GM19043 (cell line): ENCODE results near the gene RSPH10B2.
"Not testable (repeated sequence)": the region's sequence is repeated elsewhere in the genome, so short reads cannot be mapped to it uniquely, and the experiment has no call there.

Experiments
- ATAC-seq: cut with Tn5 transposase; IDR thresholded peaks from one replicate; pipeline ENCODE4 v1.9.1; 2021; ENCODE audit warnings: low read depth; ENCODE audit not compliant: unreplicated experiment

The RSPH10B2 gene

DNA sequence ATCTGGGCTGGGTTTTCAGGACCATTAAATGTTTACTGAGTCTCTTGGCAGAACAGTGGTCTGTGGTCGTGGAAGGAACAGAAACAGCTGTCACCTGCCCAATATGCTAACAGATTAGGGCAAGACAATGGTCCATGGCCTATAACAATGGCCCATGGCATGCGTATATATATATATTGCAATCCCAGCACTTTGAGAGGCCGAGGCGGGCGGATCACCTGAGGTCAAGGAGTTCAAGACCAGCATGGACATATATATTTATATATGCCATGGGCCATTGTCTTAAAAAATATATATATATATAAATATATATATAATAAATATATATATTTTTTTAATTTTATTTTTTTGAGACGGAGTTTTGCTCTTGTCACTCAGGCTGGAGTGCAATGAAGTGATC is 27.7 kb downstream of the RSPH10B2 start:
- not testable (repeated sequence) for ATAC-seq

GRCh38 chr7:6789353-6789752 is 35.5 kb downstream of the RSPH10B2 start:
- not testable (repeated sequence) for ATAC-seq

GRCh38 chr7:6792113-6792872 is 38.4 kb downstream of the RSPH10B2 start:
- not testable (repeated sequence) for ATAC-seq

GRCh38 chr7:6794276-6794675 is 40.4 kb downstream of the RSPH10B2 start:
- ATAC-seq, result not testable (repeated sequence)

DNA sequence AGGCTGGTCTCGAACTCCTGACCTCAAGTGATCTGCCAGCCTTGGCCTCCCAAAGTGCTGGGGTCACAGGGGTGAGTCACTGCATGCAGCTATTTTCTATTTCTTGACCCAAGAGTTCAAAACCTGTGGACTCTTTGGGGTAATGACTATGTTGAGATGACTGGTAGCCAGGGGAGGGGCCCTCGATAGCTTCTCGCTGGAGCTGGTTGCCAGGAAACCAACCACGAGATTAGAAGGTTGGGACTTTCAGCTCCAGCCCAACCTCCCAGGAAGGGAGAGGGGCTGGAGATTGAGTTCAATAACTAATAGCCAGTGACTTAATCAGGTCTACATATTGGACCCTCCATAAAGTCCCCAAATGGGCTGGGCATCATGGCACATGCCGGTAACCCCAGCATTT is 43.3 kb downstream of the RSPH10B2 start:
- ATAC-seq, result not testable (repeated sequence)

GRCh38 chr7:6798047-6798446 is 44.1 kb downstream of the RSPH10B2 start:
- ATAC-seq, result not testable (repeated sequence)

DNA sequence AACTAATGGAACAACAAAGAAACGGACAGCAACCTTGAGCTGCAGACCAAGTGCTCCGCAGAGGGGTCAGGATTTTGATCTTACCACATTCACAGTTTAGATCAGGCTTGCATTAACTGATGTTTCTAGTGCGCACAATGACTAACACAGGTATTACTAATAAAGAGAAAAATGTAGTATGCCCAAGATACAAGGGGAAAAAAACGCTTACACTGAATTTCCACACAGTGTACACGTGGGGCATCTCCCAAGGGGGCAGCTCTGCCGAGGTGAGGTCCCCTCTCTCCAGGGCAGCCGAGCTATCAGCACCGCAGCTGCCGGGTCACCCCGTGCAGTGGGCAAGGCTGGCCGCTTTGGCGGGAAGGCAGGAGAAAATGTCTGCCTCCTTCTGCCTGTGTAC is 46.0 kb downstream of the RSPH10B2 start:
- ATAC-seq, result not testable (repeated sequence)

DNA sequence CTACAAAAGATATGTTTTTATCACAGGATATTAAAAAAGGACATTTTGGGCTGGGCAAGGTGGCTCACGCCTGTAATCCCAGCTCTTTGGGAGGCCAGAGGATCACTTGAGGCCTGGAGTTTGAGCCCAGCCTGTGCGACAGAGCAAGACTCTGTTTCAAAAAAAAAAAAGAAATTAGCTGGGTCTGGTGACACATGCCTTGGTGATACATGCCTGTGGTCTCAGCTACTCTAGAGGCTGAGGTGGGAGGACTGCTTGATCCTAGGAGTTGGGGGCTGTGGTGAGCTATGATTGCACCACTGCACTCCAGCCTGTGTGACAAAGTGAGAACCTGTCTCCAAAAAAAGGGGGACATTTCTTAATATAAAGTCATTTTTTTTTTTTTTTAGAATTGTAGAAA is 46.4 kb downstream of the RSPH10B2 start:
- ATAC-seq, result not testable (repeated sequence)

GRCh38 chr7:6807393-6807918 is 53.6 kb downstream of the RSPH10B2 start:
- ATAC-seq, result not testable (repeated sequence)

DNA sequence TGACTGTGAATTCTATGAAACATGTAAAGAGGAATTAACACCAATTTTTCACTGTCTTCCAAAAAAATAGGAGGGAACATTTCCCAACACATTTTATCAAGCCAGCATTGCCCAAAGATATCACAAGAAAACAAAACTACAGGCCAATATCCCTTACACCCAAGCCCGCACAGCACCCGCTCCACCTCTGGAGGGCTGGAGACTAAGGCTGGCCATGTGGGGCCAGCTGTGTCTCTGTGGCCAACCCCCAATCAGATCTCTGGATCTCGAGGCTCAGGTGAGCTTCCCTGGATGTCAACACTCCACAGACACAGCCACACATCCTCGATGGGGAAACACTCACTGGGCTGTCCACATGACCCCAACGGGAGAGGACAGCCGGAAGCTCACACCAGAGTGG is 54.1 kb downstream of the RSPH10B2 start:
- ATAC-seq, result not testable (repeated sequence)

DNA sequence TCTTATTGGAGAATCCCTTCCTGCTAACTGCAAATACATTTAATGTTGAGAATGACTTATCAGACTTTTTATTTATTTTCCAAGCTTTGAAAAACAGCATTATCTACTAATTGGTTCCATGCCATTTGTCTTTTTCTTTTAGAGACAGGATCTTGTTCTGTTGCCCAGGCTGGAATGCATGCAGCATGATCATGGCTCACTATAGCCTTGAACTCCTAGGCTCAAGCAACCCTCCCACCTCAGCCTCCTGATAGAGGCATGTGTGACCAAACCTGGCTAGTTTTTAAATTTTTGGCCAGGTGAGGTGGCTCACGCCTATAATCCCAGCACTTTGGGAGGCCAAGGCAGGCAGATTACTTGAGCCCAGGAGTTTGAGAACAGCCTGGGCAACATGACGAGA is 59.1 kb downstream of the RSPH10B2 start:
- not testable (repeated sequence) for ATAC-seq

- not testable (repeated sequence) for ATAC-seq
Measured at GRCh38 chr7:6815470-6815869, 61.6 kb downstream of the RSPH10B2 start.

DNA sequence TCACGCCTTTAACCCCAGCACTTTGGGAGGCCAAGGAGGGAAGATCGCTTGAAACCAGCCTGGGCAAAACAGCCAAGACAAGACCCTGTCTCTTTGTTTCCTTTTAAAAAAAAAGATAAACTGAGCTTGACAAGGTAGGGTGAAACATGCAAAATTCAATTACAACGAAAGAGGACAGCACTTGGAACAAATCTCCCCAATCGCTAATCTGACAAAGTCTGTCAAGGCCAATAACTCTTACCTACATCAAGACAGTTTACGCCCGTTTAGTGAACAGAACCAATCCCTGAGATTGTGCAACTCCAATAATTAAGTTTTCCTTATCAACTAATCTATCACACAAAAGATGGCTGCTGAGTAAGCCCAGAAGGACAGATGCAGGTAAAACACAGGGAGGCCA is 67.7 kb downstream of the RSPH10B2 start:
- not testable (repeated sequence) for ATAC-seq

GRCh38 chr7:6825236-6826125 is 71.6 kb downstream of the RSPH10B2 start:
- ATAC-seq, result not testable (repeated sequence)

- ATAC-seq, result peak; percentile 98
Measured at GRCh38 chr7:6826151-6826550, 72.2 kb downstream of the RSPH10B2 start, which contains the start of gene CCZ1B. TSS of gene CCZ1B (minus strand) at chr7:6826275. CDS start at chr7:6826197, 78 bp downstream.

DNA sequence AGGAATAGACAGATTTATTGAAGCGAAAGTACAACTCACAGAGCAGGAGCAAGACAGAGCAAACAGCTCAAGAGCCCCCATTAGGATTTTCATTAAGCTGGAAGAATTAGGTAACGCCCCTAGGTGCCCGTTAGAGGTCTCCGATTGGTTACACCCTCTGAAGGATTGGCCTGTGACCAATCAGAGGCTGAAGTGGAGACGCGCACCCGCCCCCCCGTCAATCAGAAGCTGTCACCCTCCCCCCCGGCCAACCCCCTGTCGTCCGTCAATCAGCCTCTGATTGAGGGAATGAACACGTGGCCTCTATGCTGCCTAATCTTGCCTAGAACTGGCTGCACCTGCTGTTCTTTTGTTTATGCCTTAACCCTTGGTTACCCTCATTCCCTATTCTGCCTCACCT is 73.3 kb downstream of the RSPH10B2 start:
- not testable (repeated sequence) for ATAC-seq

GRCh38 chr7:6829616-6830015 is 75.7 kb downstream of the RSPH10B2 start:
- ATAC-seq, result not testable (repeated sequence)

- not testable (repeated sequence) for ATAC-seq
Measured at GRCh38 chr7:6830026-6830425, 76.1 kb downstream of the RSPH10B2 start.

DNA sequence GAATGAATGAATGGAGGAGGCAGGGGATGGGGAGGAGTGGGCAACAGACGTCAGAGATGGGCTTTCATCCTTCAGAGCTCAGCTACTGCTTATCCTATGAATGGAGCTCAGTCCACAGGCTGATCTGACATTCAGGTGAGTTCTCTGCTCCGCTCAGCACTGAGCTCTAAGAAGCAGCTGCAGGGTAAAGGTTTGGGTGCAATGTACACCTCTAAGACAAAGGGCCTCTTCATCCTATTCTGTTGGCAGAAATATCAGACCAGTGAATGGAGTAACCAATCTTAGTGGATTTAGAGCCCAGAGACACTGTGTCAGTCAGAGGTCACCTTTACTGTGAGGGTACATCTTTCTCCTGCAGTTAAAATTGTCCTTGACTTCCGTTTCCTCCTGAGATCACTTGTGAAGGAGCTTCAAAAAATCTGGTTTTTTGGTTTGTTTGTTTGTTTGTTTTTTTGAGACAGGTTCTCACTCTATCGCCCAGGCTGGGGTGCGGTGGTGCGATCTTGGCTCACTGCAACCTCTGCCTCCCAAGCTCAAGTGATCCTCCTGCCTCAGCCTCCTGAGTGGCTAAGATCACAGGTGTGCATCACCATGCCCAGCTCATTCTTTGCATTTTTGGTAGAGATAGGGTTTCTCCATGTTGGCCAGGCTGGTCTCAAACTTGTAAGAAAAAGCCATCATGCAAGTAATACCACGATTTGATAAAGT is 77.3 kb downstream of the RSPH10B2 start:
- ATAC-seq, result no peak

GRCh38 chr7:6833636-6834035 is 79.7 kb downstream of the RSPH10B2 start:
- ATAC-seq, result no peak
